LoVo (cell line): ENCODE data around the gene SEMA5A.
A peak's percentile ranks its signal among the peaks of the same experiment; 100 is the strongest.

Source experiments
- DNase-seq: peaks from one replicate; pipeline ENCODE4 v3.0.0-alpha.2; 2016; ENCODE audit warnings: low spot score

SEMA5A gene

GRCh38 chr5:9212605-9213004, 333.3 kb downstream of the SEMA5A start:
- no peak for DNase-seq

GRCh38 chr5:9209846-9210492, 335.9 kb downstream of the SEMA5A start:
- no peak for DNase-seq

- DNase-seq: peak; percentile 72
Measured at GRCh38 chr5:9207817-9208418, 338.0 kb downstream of the SEMA5A start.

DNA sequence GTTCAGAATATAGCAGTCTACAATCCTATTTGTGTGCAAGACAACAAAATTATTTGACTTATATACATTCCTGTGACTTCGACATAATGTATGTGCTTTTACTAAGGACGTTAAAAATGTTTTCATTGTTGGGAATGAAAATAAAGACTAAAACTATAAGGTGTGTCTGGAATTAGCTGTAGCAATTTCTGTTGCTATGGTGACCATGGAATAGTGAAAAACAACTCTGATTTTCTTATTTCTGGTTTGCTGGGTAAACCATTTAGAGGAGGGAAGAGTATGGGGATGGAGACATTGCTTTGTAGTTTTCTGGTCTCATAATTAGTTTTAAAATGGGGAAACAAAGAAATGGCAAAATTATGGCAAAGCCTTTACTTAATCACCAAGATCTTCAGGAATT, 343.2 kb downstream of the SEMA5A start:
- no peak for DNase-seq

DNA sequence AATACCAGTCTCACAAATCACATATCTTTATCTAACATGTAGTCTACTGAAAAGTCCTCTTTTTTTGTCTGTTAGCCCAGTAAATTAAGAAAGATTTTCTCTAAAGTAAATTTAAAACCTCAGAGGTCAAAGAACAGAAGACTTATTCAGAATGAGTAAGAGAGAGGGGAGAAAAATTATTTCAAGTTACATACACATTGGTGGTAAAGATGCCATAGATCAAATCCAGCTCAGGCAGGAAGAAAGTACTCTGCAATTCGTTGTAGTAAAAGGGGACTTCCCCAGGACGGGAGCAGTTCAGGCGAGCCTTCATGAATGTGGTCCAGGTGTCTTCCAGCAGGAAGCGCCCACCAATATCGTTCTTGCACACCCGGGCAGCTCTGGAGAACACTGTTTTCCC, 344.1 kb downstream of the SEMA5A start:
- DNase-seq: no peak

DNA sequence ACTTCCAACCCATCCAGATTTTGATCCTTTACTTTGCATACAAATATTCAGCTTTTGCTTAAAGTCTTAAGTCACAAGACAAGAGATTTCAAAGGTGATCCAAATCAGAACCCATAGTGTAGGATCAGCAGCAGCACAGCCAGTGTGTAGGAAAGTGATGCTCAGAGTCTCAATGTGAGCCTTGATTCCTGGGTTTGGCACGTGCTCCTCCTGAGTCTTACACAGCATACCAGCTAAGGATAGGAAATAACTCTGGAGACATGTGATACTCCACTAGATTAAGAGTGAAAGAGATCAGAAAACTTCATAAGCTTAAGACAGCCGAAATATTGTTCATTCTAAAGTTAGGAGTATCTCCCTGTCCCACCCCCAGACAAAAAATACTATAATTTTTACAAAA, 344.9 kb downstream of the SEMA5A start:
- no peak for DNase-seq

- DNase-seq: no peak
Measured at GRCh38 chr5:9198394-9198793, 347.5 kb downstream of the SEMA5A start.

DNA sequence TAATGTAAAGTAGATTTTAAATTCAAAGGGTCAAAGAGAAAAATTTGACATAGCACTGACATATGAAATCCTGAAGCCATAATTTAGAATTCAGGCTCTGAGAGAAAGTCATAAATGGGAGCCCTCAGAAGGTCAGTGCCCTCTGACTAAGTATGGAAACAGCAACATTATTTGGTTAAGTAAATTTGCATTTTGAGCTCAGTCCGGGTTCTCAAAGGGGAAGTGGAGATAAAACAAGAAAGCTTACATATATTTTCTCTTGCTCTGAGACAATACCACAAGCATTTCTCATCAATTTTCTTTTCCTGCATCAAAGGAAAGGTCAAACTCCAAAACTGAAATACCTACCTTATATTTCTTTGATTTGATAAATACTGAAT, 348.0 kb downstream of the SEMA5A start:
- DNase-seq: no peak

DNA sequence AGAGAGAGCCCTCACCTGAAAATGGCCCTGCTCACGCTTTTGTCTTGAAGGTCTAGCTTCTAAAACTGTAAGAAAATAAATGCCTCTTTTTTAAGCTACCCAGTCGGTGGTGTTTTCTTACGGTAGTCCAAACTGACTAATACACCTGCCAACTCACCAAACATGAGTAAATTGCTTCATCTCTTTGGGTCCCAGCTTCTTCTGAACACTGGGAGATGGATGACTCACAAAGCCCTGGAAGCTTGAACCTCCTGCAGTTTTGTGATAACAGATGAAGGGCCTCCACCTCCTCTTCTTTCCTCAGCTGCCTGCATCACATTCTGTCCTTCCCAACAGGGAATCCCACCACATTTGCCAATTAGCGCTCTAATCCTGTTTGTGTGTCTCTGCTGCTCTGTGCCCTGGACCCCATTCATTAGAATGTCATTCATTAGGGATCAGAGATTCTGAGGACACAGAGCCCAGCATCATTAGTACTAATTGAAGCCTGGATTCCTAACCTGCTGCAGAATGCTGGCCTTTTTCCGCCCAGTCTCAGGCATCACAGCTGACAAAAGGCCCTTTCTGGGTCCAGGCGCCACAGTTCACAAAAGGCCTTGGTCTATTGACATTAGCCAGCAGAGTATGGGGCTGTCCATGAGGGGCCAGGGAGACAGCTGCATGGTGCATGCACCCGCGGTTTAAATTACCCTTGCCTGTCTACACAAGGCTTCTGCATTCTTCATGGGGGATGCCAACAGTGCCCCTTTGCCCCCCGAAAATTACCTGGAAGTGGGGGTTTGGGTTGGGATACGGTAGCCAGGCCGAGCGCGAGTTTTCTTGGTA, 349.3 kb downstream of the SEMA5A start:
- no peak for DNase-seq

GRCh38 chr5:9194509-9194908, 351.4 kb downstream of the SEMA5A start:
- no peak for DNase-seq

DNA sequence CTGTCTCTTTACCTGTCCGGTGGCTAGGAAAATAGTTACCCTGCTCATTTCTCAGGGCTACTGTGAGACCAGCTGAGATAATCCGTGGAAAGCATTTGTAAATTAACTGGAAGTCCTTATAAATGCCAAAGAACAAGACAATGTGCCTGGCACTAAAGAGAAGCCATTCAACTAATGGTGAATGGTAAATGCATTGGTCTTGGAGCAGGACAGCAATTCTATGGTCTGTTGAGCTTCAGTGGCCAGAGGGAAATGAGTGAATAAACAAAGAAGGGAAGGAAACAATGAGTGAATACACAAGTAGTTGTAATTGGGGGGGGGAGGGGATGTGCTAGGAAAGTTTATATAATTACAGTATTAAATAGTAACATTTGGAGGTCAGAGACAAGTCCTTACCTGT, 353.6 kb downstream of the SEMA5A start:
- DNase-seq: no peak

DNA sequence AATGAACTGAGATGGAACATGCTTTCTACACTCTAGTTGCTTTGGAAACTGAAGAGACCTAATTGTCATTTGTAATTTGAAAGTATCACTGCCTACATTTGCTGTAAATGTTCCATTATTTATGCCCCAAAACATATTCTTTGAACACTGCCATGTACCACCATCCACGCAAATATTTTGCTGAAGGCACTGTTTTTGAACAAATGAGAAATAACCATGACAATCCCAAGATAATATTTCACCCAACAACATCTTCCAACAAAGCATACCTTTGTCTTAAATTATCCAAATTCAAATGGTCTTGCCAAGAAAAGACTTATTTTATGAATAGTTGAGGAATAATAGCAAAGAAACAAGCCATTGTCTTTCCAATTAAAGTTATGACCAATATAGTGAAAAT, 356.2 kb downstream of the SEMA5A start:
- DNase-seq: no peak

DNA sequence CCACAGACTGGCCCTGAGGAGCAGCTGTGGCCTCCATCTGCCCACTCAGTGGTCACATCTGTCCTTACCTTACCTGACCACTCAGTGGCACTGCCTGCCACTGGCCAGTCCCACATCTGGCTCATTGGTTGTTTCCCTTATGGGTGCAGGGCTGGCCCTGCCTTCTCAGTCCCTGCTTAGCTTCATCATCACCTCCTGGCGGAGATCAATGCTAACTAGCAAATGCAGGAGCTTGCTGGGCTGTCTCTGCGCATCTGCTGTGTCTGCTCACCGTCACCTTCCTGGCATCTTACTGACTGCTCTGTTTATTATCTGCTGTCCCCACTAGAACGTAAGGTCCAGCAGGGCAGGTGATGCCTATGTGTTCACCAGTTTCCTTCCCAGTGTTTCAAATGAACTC, 356.9 kb downstream of the SEMA5A start:
- DNase-seq: no peak

GRCh38 chr5:9188131-9188530, 357.7 kb downstream of the SEMA5A start:
- no peak for DNase-seq

DNA sequence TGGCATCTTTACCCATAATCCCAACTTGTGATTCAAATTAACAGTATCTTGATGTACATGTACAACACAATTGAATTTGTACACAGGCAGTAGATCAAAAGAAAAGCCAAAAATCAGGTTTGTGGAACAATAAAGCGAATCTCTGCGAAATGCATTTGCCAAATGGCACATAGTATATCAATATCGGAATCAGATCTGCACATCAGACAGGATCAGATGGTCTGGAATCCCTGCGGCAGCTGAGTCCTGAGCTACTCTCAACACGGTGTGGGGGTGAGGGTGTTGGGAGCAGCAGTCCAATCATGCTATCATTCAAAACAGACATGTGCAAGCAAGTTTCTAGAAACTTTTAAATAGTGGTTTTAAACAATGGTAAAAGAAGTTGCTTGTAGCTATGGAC, 358.3 kb downstream of the SEMA5A start:
- DNase-seq: no peak

GRCh38 chr5:9186069-9186468, 359.8 kb downstream of the SEMA5A start:
- DNase-seq: no peak

DNA sequence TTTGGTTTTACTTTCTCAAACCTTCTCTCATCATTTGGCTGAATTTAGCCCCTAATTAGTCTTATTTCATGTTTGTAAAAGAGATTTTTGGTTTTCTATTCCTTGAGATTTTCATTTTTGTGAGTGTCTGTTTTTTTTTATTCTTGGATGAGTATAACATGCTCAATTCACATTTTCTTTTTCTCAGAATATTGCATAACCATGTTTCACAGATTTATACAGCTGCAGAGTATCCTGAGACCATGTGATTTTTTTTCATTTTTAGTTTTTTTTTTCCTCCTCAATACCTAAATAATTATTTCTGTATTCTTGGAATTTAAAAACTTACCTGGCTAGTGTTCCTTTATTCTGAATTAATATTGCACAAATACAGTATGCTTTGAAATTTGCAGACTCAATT, 361.9 kb downstream of the SEMA5A start:
- no peak for DNase-seq

GRCh38 chr5:9182899-9183695, 362.8 kb downstream of the SEMA5A start:
- DNase-seq: no peak

DNA sequence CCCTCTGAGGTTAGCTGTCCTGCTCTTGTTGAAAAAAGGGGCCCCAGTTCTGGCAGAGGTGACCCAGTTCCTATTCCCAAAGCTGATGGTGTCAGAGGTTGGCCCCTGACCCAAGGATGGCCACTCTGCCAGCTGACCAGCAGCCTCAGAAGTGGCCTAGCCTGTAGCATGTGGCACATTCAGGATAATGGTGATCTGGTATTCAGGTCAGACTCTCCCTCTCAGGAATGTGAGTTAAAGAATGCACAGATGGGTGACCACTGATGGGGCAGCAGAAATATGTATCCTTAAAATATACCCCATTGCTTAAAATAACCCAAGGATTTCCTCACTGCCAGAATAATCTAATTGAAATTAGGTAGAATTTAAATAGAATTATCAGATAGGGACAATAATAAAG, 369.2 kb downstream of the SEMA5A start:
- DNase-seq: no peak

GRCh38 chr5:9174446-9174845, 371.4 kb downstream of the SEMA5A start:
- no peak for DNase-seq

DNA sequence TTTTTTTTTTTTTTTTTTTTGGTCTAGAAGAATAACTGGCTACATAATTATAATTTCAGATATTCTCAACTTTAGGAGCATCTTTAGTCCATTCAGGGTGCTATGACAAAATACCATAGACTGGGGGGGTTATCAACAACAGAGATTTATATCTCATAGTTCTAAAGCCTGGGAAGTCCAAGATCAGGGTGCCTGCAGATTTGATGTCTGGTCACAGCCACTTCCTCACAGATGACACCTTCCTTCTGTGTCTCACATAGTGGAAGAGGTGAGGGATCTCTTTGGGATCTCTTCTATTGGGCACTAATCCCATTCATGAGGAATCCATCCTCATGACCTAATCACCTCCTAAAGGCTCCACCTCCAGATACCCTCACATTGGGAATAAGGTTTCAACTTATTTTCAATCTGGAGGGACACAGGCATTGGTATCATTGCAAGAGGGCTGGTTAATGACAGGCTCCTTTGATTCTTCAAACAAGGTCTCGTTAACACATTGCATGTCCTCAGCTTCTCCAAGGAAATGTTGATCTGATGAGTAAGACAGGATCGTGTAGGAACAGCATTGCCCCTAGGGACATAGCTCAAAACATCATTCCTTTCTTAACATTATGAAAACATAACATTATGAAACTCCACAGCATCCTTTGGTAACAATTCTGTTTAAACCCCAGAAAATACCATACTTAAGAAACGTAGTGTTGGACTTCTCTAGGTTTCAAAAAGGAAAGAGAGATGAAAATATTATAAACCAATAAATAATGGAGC, 372.4 kb downstream of the SEMA5A start:
- DNase-seq: no peak

- no peak for DNase-seq
Measured at GRCh38 chr5:9170026-9170425, 375.8 kb downstream of the SEMA5A start.
